Measurements from ENCODE around the gene PLP1.
A peak's percentile ranks its signal among the peaks of the same experiment; 100 is the strongest.
"Not testable (repeated sequence)": the region's sequence is repeated elsewhere in the genome, so short reads cannot be mapped to it uniquely, and the experiment has no call there.

Gene PLP1

DNA sequence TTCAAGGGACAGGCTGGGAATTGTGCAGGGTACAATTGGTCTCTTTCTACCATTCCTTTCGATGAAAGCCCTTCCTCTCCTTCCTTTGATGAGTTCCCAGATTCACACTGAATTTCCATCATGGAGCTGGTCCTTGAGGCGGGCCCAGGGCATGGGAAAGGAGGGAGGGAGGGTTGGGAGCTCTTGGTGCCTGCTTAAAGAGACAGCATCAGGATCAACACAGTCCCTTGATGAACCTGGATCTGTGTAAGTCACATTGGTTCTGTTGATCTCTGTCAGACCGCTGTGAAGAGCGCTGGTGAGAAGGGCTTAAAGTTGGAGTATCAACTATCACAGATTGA, 4.4 kb downstream of the PLP1 start:
- no peak for DNase-seq (ENCODE audit: low spot score)

DNA sequence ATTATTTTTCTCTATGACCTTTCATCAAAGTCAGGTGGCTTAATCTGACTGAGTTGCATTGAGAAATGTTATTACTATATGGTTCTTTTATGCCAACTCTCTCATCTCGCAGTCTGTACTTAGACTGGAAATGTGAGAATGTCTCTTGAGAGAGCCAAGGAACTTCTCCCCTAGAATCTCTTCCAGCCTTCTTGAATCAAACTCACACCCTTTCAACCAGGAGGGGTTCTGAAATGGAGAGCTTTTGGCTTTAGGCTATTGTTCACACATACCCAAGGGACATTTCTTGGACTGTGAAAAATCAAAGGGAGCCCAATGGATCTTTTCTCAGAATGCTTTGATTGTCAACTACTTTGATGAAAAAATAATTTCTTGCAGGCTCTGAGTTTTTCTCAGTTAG, 5.1 kb downstream of the PLP1 start:
- no peak for DNase-seq (ENCODE audit: low spot score)

DNA sequence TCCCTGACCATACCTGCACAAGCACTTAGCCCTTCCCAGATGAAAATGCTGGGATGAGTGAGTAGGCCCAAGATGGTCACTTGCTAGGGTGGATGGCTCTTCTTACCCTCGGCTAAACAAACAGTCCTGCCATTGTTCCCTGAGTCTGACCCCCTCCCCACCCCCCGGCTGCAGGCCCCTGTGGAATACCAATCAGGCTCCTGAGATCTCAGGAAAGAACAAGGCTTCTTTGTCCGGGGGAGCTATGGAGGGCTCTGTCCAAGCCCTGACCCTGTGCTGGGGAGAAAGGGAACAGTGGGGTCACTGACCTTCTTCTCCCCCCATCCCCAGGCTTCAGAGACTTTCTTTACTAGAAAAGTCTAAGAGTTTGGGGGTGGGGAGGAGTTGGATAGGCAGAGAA, 6.0 kb downstream of the PLP1 start:
- no peak for DNase-seq (ENCODE audit: low spot score)

DNA sequence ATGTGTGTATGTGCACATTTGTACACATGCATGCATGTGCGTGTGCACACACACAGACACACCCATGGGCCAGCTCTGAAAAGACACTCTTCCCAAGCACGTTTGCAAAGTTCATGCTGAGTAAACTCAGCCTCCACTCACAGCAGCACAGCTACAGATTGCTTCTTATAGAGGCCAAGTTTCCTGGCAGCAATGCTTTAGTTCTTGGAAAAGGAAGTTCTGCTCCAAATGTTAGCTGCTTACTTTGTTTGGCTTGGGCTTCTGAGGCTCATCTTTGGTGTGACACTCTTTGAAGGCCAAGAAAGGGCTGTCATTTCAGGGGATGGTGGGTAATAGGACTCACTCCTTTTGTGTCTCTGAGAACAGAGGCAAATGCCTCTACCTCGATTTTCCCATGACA, 6.6 kb downstream of the PLP1 start:
- no peak for DNase-seq (ENCODE audit: low spot score)

DNA sequence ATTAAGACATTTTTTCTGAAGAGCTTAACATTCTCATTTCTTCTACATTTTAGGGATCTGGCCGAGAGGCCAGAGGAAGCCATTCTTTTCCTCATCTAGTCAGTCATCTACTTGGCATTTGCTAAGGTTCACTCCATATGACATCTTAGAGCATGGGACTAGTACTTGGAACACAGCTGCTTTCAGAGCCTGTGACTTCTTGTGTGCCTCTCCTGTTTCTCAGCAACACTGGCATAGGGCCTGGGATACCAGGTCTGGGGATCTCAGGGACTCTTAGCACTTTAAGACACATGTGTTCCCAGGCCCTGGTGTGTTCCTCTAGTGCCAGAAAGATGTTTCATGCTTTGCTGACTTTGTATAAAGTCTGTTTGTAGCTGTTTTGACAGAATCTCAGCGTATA, 7.3 kb downstream of the PLP1 start:
- no peak for DNase-seq (ENCODE audit: low spot score)

DNA sequence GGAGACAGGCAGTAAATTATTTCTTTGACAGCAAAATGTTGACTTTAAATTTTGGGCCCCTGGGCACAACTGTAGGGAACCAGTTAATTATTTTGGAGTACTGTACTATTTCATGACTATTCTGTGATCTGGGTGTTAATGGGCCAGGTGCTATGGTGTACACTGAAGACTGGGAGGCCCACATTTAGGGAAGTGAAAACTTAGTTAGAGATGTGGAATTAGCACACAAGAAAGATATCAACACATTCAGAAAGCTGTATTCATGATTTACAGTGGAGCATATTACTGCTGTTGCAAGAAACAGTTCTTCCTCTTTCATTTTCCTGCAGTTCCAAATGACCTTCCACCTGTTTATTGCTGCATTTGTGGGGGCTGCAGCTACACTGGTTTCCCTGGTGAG, 12.4 kb downstream of the PLP1 start:
- DNase-seq (ENCODE audit: low spot score), result no peak

DNA sequence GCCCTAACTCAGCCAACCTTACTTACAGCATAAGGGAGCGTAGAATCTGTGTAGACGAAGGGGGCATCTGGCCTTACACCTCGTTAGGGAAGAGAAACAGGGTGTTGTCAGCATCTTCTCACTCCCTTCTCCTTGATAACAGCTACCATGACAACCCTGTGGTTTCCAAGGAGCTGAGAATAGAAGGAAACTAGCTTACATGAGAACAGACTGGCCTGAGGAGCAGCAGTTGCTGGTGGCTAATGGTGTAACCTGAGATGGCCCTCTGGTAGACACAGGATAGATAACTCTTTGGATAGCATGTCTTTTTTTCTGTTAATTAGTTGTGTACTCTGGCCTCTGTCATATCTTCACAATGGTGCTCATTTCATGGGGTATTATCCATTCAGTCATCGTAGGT, 14.6 kb downstream of the PLP1 start:
- DNase-seq (ENCODE audit: low spot score), result no peak

DNA sequence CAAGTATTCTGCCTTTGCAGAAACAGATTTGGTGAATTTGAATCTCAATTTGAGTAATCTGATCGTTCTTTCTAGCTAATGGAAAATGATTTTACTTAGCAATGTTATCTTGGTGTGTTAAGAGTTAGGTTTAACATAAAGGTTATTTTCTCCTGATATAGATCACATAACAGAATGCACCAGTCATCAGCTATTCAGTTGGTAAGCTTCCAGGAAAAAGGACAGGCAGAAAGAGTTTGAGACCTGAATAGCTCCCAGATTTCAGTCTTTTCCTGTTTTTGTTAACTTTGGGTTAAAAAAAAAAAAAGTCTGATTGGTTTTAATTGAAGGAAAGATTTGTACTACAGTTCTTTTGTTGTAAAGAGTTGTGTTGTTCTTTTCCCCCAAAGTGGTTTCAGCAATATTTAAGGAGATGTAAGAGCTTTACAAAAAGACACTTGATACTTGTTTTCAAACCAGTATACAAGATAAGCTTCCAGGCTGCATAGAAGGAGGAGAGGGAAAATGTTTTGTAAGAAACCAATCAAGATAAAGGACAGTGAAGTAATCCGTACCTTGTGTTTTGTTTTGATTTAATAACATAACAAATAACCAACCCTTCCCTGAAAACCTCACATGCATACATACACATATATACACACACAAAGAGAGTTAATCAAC, 15.3 kb downstream of the PLP1 start:
- no peak for DNase-seq (ENCODE audit: low spot score)

DNA sequence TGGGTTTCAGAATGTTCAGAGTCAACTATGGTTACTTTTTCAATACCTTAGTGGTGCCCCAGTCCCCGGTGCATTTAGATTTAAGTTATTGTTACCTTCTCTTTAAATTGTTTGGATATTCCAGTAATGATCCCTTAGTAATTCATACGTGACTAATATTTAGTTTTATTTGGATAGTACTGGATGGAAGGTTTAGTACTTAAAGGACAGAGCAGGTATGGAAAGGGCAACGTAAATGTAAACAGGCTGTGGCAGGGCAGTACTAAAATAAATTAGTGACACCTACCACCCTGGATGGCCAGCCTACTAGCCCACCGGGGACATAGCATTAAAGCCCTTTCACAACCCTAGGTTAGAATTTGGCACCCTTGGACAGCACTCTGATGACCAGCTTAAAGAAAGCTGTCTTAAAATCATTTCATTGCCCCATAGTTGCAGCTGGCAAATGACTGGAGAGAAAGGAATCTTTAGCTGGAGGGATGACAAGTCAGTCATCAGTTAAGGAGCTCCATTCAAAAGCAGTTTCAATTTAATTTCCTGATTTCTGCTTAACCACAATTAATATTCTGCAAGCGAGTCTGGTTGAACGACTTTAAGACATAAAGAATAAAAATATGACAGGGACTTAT, 16.4 kb downstream of the PLP1 start:
- DNase-seq (ENCODE audit: low spot score), result peak; percentile 47

DNA sequence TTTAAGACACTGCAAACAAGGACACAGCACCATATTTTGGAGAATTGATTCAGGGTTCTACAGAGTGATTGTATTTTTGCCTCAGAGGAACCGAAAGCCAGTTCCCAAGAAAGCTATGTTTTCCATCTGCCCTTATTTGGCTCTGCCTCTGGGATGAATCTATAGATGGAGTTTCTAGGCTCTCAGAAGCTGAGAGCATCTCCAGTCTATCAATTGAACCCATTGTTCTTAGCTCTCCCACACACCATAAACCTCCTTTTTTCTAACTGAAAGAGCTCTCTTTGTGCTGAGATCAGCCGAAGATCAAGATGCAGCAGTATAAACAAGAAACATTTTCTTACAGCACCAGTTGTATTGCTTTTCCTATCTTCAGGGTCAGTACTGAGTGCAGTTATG, 16.9 kb downstream of the PLP1 start:
- DNase-seq (ENCODE audit: low spot score), result no peak

DNA sequence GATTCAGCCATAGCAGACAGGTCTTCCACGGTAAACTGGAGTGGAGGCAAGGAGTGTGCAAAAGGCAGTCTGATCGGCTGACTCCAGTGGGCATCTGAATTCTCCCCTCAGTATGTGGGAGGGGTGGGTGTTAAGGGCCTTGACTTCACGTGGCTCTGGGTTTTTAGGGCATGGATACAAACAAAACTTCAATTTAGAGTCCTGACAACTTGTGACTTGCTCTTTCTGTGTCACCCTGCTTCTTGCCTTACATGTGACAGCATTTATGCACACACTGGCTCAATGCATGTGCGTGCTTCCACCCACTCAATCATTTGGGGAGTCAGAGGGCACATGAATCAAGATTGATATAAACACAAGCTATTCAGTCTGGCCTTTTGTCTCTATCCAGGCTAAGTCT, 17.5 kb downstream of the PLP1 start:
- no peak for DNase-seq (ENCODE audit: low spot score)

DNA sequence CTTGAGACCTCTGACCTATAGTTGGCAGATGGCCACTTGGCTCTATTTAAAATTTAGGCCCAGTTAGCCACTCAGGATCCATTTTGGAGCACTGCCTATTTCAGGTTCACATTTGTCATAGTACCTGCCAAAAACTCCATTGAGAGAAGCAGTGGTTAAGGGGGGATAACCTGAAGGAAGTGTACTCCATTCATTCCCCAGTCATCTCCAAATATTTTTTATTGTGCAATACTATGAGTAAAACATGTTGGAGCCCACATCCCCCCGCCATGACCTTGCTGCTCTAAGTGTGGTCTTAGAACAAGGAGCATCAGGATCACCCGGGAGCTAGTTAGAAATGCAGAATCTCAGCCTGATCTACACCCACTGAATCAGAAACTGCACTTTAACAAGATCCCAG, 21.1 kb downstream of the PLP1 start:
- DNase-seq (ENCODE audit: low spot score), result no peak

DNA sequence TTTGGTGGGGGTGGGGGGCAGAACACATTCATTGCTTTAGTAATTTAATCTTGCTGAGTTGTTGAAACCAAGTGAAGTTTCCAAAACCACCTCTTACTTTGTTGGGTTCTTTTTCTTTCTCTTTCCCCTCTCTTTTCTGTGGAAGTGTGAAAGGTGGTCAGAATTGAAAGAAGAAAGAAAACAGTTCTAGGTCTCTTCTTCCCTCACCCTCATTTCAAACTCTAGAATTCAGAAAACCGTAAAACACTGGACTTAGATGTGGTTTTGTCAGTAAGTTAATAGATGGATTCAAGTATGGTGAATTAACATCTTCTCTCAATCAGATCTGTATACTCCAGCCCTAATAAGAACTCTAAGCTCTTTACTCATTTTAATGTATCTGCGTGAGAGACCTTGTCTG, 23.7 kb downstream of the PLP1 start:
- DNase-seq (ENCODE audit: low spot score), result no peak

DNA sequence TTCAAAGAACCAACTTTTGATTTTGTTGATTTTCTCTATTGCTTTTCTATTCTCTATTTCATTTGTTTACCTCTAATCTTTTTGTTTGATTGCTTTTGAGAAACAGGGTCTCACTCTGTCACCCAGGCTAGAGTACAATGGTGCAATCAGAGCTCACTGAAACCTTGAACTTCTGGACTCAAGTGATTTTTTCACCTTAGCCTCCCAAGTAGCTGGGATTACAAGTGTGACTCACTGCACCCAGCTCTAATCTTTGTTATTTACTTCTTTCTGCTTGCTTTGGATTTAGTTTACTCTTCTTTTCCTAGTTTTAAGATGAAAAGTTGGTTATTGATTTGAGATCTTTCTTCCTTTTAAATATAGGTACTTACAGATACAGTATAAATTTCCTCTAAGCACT, 29.2 kb downstream of the PLP1 start:
- no peak for DNase-seq (ENCODE audit: low spot score)

DNA sequence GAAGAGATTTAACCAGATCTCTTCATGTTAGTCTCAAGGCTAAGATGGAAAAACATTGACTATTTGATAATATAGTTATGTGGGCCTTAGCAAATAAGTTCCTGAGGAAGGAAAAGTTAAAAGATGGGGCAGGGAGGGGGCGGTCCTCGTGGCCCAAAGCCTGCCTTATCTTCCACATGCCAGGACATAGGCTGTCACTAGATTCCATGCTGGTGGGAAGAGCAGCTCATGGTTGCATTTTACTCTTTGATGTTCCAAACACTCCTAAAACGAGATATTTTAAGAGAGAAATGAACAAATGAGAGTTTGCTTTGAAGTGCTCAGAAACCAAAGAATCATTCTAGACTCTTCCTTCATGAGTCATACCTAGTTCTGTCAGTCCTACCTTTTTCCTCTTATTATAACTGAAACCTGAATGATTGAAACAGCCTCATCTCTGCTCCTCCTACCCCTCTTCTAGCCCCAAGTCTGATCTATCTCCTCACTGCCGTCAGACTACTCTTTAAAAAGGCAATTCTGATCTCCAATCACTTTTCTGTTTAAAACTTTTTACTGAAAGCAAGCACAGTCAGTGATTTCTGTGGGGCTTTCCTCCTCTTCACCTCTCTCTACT, 30.3 kb downstream of the PLP1 start:
- no peak for DNase-seq (ENCODE audit: low spot score)

DNA sequence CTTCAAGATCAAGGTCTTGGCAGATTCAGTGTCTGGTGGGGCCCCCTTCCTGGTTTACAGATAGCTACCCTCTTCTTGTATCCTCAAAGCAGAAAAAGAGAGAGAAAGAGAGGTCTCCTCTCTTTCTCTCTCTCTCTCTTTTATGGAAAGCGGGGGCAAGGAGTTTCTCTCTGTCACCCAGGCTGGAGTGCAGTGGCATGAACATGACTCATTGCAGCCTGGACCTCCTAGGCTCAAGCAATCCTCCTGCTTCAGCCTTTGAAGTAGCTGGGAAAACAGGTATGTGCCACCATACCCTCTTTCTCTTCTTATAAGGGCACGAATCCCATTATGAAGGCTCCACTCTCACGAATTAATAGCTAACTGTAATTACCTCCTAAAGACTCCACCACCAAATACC, 35.2 kb downstream of the PLP1 start:
- DNase-seq (ENCODE audit: low spot score), result no peak

DNA sequence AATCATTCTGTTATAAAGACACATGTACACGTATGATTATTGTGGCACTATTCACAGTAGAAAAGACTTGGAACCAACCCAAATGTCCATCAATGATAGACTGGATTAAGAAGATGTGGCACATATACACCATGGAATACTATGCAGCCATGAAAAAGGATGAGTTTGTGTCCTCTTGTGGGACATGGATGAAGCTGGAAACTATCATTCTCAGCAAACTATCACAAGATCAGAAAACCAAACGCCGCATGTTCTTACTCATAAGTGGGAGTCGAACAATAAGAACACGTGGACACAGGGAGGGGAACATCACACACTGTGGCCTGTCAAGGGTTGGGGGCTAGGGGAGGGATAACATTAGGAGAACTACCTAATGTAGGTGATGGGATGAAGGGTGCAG, 40.5 kb downstream of the PLP1 start:
- DNase-seq (ENCODE audit: low spot score), result not testable (repeated sequence)

DNA sequence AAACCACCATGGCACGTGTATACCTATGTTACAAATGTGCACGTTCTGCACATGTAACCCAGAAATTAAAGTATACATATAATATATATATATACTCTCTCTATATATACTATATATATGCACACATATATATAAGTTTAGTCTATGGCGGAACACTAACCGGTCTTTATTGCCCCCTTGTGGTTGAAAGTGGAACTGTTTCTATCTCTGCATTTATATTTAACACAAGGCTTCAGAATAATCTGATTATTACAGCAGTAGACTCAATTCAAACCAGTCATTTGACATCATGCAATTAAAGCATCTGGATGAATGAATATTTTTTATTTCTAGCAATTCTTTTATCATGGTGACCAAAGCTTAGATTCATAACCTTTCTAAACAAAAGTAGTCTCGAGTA, 40.9 kb downstream of the PLP1 start:
- peak; percentile 8 for DNase-seq (ENCODE audit: low spot score)

DNA sequence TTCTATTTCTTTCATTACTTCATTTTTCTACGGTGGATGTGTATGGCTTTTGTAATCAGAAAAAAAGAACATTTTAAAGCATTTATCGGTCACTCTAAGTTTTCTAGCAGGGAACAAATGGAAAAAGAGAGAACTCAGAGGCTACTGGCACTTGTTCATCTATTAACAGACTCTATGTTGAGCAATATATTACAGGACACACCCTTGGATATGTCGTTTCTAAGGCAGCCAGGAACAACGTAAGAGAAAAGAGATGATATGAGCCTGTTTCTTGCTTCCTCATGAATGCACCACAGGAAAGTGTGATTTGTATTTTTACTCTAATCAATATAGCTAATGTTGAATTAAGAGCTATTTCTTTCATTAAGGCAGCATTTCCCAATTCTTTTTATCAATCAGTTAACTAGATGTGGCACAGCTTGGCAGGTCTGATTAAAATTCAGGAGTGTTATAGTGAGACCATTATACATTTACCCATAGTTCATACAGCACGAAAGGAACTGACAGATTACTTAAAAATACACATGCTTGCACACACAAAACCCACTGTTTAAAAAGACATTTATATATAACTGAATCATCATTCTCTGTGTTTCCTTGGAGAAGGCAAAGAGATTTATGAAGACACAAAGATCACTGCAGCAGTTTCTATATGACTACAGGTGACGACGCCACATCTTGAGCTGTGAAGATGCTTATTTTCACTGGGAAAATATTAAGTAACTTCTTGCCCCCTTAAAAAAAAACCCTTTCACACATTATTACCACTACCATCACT, 42.4 kb downstream of the PLP1 start:
- peak; percentile 17 for DNase-seq (ENCODE audit: low spot score)

DNA sequence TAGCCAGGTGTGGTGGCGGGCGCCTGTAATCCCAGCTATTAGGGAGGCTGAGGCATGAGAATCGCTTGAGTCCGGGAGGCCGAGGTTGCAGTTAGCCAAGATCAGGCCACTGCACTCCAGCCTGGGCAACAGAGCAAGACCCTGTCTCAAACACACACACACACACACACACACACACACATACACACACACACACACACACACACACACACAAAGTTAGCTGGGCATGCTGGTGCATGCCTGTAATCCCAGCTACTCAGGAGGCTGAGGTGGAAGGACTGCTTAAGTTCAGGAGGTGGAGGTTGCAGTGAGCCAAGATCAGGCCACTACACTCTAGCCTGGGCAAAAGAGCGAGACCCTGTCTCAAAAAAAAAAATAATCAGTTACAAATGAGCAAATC, 44.2 kb downstream of the PLP1 start:
- DNase-seq (ENCODE audit: low spot score), result not testable (repeated sequence)

DNA sequence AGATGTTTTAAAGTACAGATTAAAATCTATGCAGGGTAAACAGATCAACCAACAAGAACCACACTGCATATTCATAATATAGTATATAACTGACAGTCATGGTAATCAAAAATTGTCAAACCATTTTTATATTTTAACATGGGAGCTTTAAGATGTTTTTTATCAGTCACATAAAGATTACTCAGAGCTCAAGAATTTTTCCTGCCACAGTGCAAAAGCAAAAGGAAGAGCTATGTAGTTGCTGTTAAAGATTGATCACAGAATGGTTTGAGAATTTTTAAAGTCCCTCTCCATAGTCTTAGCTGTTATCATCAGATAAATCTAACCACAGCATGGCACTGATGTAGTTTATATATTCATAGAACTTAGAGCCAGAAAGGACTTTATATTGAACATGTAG, 47.0 kb downstream of the PLP1 start:
- no peak for DNase-seq (ENCODE audit: low spot score)

DNA sequence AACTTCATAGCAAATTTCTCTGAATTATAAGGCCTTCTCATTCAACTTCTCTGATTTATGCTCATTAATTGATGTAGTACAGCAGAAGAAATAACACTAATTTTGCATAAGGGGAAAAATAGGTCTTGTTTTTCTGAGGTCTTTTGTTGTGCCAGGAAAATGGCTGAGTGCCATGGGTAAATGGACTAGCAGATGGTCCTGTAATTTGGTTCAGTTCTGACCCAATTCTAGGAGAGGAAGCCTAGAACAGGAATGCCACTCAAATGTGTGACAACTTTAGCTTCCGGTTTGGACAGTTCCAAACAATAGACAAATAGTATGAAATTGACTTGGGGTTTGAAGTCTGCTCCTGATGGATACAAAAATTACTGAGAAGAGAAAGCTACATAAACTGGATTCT, 49.2 kb downstream of the PLP1 start:
- no peak for DNase-seq (ENCODE audit: low spot score)

DNA sequence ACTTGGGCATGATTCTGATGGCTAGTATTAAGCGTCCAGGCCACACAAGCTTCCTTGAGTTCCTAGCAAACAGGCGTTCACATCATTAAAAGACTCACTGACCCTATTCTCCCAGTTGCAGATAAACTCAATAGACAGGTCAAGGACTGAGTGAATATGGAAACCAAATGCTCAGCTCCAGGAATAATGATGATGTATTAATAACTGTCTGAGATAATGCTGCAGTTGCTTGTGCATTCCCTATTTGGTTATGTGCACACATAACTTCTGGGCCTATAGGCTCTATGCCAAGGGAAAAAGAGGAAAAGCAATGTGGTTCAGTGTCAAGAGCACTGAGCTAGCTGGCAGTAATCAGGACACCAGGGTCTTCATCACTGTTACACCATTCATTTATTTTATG, 51.9 kb downstream of the PLP1 start:
- no peak for DNase-seq (ENCODE audit: low spot score)
